SK-N-SH (cell line): Measurements from ENCODE around the gene ETFRF1. TPM values are rescaled to one million over a fixed set of nuclear protein-coding genes. Genes with fewer than 3 reads are reported as not detected.

Experiments used
- CTCF ChIA-PET: fragments of 300-600, 350-600 bp; formaldehyde crosslinking; extraction: SDS; loops from one replicate; lab custom pipeline; 2021; lab: Yijun Ruan, JAX
- POLR2A ChIA-PET: fragments of 350-600 bp; sonication (Branson Sonifier 250); formaldehyde crosslinking; extraction: SDS; loops from one replicate; lab custom pipeline; 2020; ENCODE audit warnings: antibody characterized with exemption, inconsistent platforms; lab: Yijun Ruan, JAX
- DNase-seq: peaks from one replicate; pipeline ENCODE4 v3.0.0; 2012
- H2AFZ ChIP-seq: fragments of 200-600 bp; sonication (generic); 2 replicates; pipeline ENCODE4 v1.8.1; 2016; ENCODE audit warnings: antibody characterized with exemption, mild to moderate bottlenecking, low read depth
- H3F3A ChIP-seq: fragments of 200-600 bp; sonication (generic); replicated peaks from 2 replicates; pipeline ENCODE3; 2016; ENCODE audit warnings: antibody characterized with exemption, mild to moderate bottlenecking; ENCODE audit not compliant: insufficient read depth
- H3K27ac ChIP-seq, 2 experiments: fragments of 200-500 bp in 1 of 2; fragments of 200-600 bp in 1 of 2; sonication (Bioruptor generic) in 1 of 2; sonication (generic), shearing (Covaris generic) in 1 of 2; 2 replicates each; pipeline versions ENCODE4 v1.5.1 to v1.6.1; 2014 to 2016; ENCODE audit warnings: low read depth in 2 of 2, inconsistent platforms in 1 of 2, low read length in 1 of 2, mild to moderate bottlenecking in 1 of 2, mixed read lengths in 1 of 2
- H3K27me3 ChIP-seq: fragments of 200-600 bp; sonication (generic), shearing (Covaris generic); 2 replicates; pipeline ENCODE4 v1.6.1; 2016; ENCODE audit warnings: mixed run types; ENCODE audit not compliant: insufficient read depth
- H3K36me3 ChIP-seq, 2 experiments: fragments of 200-500 bp in 1 of 2; fragments of 200-600 bp in 1 of 2; sonication (Bioruptor generic) in 1 of 2; sonication (generic) in 1 of 2; replicated peaks in 1 of 2; 2 replicates each; pipeline versions ENCODE3 to v1.5.1; 2014 to 2016; ENCODE audit warnings: low read length in 1 of 2, mild to moderate bottlenecking in 1 of 2; ENCODE audit not compliant: insufficient read depth in 2 of 2, control insufficient read depth in 1 of 2
- H3K4me1 ChIP-seq, 2 experiments: fragments of 200-500 bp in 1 of 2; fragments of 200-600 bp in 1 of 2; sonication (Bioruptor generic) in 1 of 2; sonication (generic), shearing (Covaris generic) in 1 of 2; 2 replicates each; pipeline versions ENCODE4 v1.5.1 to v1.6.1; 2014 to 2016; ENCODE audit warnings: low read depth in 1 of 2, low read length in 1 of 2, mixed run types in 1 of 2; ENCODE audit not compliant: insufficient read depth in 2 of 2, control insufficient read depth in 1 of 2
- H3K4me2 ChIP-seq: fragments of 200-600 bp; sonication (generic), shearing (Covaris generic); 2 replicates; pipeline ENCODE4 v1.6.1; 2017; ENCODE audit warnings: mixed run types
- H3K4me3 ChIP-seq, 2 experiments: fragments of 200-500 bp in 1 of 2; fragments of 200-600 bp in 1 of 2; sonication (Bioruptor generic) in 1 of 2; sonication (generic), shearing (Covaris generic) in 1 of 2; 2 replicates each; pipeline versions ENCODE4 v1.5.1 to v1.8.1; 2014 to 2016; ENCODE audit warnings: low read depth in 2 of 2, inconsistent platforms in 1 of 2, low read length in 1 of 2, mild to moderate bottlenecking in 1 of 2, mixed read lengths in 1 of 2, moderate library complexity in 1 of 2
- H3K79me2 ChIP-seq: fragments of 200-600 bp; sonication (generic); 2 replicates; pipeline ENCODE4 v1.8.1; 2017; ENCODE audit warnings: mild to moderate bottlenecking; ENCODE audit not compliant: insufficient read depth
- H3K9ac ChIP-seq: fragments of 200-600 bp; sonication (generic); 2 replicates; pipeline ENCODE4 v1.6.1; 2017; ENCODE audit warnings: mixed run types
- H3K9me2 ChIP-seq: fragments of 200-600 bp; sonication (generic); 2 replicates; pipeline ENCODE4 v1.6.1; 2017; ENCODE audit warnings: mixed run types
- H3K9me3 ChIP-seq: fragments of 200-600 bp; sonication (generic); 2 replicates; pipeline ENCODE4 v1.6.1; 2017; ENCODE audit warnings: mixed run types, mild to moderate bottlenecking, moderate library complexity
- H4K20me1 ChIP-seq: fragments of 200-600 bp; sonication (generic); 2 replicates; pipeline ENCODE4 v1.6.1; 2017; ENCODE audit warnings: mild to moderate bottlenecking, mixed run types; ENCODE audit not compliant: insufficient read depth
- EZH2phosphoT487 ChIP-seq: fragments of 200-600 bp; sonication (generic); IDR thresholded peaks from 2 replicates; pipeline ENCODE4 v1.6.1; 2017; ENCODE audit warnings: low read depth, mixed run types, mild to moderate bottlenecking, antibody characterized with exemption, moderate library complexity, borderline replicate concordance
- FOSL2 ChIP-seq: IDR thresholded peaks from 2 replicates; pipeline ENCODE4 v1.4.0; 2012; ENCODE audit warnings: low read depth, mild to moderate bottlenecking, moderate library complexity, borderline replicate concordance
- JUND ChIP-seq: IDR thresholded peaks from 2 replicates; pipeline ENCODE4 v1.4.0; 2012
- MEF2A ChIP-seq: IDR thresholded peaks from 2 replicates; pipeline ENCODE4 v1.4.0; 2012; ENCODE audit warnings: low read depth, borderline replicate concordance
- MXI1 ChIP-seq: IDR thresholded peaks from 2 replicates; pipeline ENCODE4 v1.6.1; 2012; ENCODE audit warnings: mild to moderate bottlenecking, low read depth, low read length, improper control_type of control experiment
- RFX5 ChIP-seq: IDR thresholded peaks from 2 replicates; pipeline ENCODE4 v1.6.1; 2012; ENCODE audit warnings: mild to moderate bottlenecking, improper control_type of control experiment, low read length
- TAF1 ChIP-seq: IDR thresholded peaks from 2 replicates; pipeline ENCODE4 v1.6.1; 2012; ENCODE audit warnings: low read depth, mild to moderate bottlenecking, low read length, moderate library complexity, borderline replicate concordance
- TCF12 ChIP-seq: IDR thresholded peaks from 2 replicates; pipeline ENCODE4 v1.4.0; 2012
- WGBS: methylation state at CpG from one replicate; pipeline ENCODE4 v1.1.6; 2017; ENCODE audit warnings: low lambda C conversion rate; 5-methylcytosine and 5-hydroxymethylcytosine counted together
- polyA plus RNA-seq, 3 experiments: library from polyadenylated mRNA; depleted of rRNA; stranded (reverse); fragments of >200 nt; gene quantifications; 2 replicates each; pipeline ENCODE4 v1.2.3, GENCODE V29; 2012
- TF ChIP-seq, protein P1 (sequence below): IDR thresholded peaks from 2 replicates; pipeline ENCODE4 v1.6.1; 2012; ENCODE audit warnings: mild to moderate bottlenecking, low read depth, low read length, moderate library complexity
- TF ChIP-seq, protein P2 (sequence below): IDR thresholded peaks from 2 replicates; pipeline ENCODE4 v1.4.0; 2012; ENCODE audit warnings: low read depth
- TF ChIP-seq, protein P3 (sequence below): fragments of 150-350 bp; IDR thresholded peaks from 2 replicates; pipeline ENCODE4 v1.6.1; 2017; ENCODE audit warnings: antibody characterized with exemption, low read length, low read depth, borderline replicate concordance
- TF ChIP-seq, protein P4 (sequence below): IDR thresholded peaks from 2 replicates; pipeline ENCODE4; 2012

ETFRF1 gene
- polyA plus RNA-seq, 1 of the 3 experiments (the other 2 are of a cell fraction) = 7.8 TPM

DNA sequence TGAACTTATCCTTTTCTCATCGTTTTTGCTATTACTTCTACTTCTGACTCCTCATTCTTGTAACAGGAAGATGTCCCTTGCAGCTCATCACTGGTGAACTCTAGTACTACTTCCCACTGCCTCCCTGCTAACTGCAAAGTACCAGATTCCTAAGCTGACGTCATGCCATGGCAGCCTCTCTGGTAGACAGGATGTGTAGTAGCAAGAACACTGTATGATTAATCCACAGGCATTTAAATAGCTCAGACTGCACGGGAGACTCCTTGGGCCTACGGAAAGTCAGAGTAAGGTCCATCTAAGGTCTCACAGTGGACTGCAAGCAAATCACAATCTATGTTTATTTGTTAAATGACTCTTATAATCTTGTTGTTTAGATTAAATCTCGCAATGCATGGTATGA lies 43.6 kb upstream of the ETFRF1 start (continued):
- TF ChIP-seq, protein P1, sequence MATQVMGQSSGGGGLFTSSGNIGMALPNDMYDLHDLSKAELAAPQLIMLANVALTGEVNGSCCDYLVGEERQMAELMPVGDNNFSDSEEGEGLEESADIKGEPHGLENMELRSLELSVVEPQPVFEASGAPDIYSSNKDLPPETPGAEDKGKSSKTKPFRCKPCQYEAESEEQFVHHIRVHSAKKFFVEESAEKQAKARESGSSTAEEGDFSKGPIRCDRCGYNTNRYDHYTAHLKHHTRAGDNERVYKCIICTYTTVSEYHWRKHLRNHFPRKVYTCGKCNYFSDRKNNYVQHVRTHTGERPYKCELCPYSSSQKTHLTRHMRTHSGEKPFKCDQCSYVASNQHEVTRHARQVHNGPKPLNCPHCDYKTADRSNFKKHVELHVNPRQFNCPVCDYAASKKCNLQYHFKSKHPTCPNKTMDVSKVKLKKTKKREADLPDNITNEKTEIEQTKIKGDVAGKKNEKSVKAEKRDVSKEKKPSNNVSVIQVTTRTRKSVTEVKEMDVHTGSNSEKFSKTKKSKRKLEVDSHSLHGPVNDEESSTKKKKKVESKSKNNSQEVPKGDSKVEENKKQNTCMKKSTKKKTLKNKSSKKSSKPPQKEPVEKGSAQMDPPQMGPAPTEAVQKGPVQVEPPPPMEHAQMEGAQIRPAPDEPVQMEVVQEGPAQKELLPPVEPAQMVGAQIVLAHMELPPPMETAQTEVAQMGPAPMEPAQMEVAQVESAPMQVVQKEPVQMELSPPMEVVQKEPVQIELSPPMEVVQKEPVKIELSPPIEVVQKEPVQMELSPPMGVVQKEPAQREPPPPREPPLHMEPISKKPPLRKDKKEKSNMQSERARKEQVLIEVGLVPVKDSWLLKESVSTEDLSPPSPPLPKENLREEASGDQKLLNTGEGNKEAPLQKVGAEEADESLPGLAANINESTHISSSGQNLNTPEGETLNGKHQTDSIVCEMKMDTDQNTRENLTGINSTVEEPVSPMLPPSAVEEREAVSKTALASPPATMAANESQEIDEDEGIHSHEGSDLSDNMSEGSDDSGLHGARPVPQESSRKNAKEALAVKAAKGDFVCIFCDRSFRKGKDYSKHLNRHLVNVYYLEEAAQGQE = no peak

DNA sequence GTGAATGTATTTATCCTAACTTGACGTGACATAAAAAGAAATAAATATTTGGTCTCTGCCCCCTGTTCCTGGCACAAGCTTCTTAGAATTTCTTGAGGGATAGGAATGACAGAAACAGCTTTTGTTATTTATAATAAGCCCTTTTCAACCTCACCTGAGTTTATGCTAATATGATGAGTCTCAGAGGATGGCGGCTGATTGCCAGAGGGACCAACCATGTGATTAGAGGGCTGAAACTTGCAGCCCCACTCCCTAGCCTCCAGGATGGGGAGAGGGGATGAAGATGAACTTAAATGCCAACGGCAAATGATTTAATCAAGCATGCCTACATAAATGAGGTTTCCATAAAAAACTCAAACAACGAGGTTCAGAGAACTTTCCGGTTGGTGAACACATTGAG lies 43.0 kb upstream of the ETFRF1 start:
- DNase-seq = no peak
- CTCF ChIA-PET = interaction anchor here (1.0 to 1.8 kb wide), 4 partner anchors 11 to 285 kb away, joined by 3 to 9 read pairs (median 3); no protein-coding TSS in a partner anchor
- 79% methylated on average over 5 of the region's 5 CpGs for WGBS

More for the DNA sequence above, 43.0 kb upstream of the ETFRF1 start:
- H3K4me1 ChIP-seq = peaks cover 0 to 5% of the 10 kb centered on the region in 2 experiments; a peak in 1 of 4 replicates
- H3K4me2 ChIP-seq = no peak overlapping the region
- H3K9me2 ChIP-seq = no peaks in the 10 kb centered on the region
- no peak overlapping the region for H3K4me3 ChIP-seq
- H3K27ac ChIP-seq = peak overlapping the region in 1 of 2 experiments; percentile 75; a peak in 2 of 4 replicates
- H4K20me1 ChIP-seq = no peaks in the 10 kb centered on the region
- TF ChIP-seq, protein P2, sequence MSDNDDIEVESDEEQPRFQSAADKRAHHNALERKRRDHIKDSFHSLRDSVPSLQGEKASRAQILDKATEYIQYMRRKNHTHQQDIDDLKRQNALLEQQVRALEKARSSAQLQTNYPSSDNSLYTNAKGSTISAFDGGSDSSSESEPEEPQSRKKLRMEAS = no peak
- TF ChIP-seq FOSL2 (no peak), TCF12 (no peak), RFX5 (no peak), MEF2A (no peak), JUND (no peak), MXI1 (no peak), TAF1 (no peak), EZH2phosphoT487 (no peak)
- TF ChIP-seq, protein P3, sequence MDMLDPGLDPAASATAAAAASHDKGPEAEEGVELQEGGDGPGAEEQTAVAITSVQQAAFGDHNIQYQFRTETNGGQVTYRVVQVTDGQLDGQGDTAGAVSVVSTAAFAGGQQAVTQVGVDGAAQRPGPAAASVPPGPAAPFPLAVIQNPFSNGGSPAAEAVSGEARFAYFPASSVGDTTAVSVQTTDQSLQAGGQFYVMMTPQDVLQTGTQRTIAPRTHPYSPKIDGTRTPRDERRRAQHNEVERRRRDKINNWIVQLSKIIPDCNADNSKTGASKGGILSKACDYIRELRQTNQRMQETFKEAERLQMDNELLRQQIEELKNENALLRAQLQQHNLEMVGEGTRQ = no peak
- TF ChIP-seq, protein P1 = no peak
- TF ChIP-seq, protein P4, sequence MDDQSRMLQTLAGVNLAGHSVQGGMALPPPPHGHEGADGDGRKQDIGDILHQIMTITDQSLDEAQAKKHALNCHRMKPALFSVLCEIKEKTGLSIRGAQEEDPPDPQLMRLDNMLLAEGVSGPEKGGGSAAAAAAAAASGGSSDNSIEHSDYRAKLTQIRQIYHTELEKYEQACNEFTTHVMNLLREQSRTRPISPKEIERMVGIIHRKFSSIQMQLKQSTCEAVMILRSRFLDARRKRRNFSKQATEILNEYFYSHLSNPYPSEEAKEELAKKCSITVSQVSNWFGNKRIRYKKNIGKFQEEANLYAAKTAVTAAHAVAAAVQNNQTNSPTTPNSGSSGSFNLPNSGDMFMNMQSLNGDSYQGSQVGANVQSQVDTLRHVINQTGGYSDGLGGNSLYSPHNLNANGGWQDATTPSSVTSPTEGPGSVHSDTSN = no peak
- peak overlapping the region; percentile 68; the same call in 1 of the 2 replicates for H2AFZ ChIP-seq
- POLR2A ChIA-PET = no interaction called here
- H3F3A ChIP-seq = peaks cover 18% of the 10 kb centered on the region
- no peaks in the 10 kb centered on the region for H3K9me3 ChIP-seq
- H3K79me2 ChIP-seq = no peaks in the 10 kb centered on the region
- no peaks in the 10 kb centered on the region for H3K36me3 ChIP-seq
- H3K9ac ChIP-seq = no peak overlapping the region
- H3K27me3 ChIP-seq = no peaks in the 10 kb centered on the region
